ENCODE results near the gene TMEM129.

The TMEM129 gene

GRCh38 chr4:1748465-1748995 lies 27.4 kb upstream of the TMEM129 start (continued):
- no peak for TF ChIP-seq ZNF518A (tag by site-specific recombination; conservative IDR thresholded peaks at IDR 0.05; ENCODE audit: low read depth)
- TF ChIP-seq ZSCAN4 (tag by site-specific recombination; IDR thresholded peaks at IDR 0.05) = no peak
- TF ChIP-seq ZBTB7A (tag by site-specific recombination; IDR thresholded peaks at IDR 0.05; ENCODE audit: low read depth) = peak; percentile 90
- no peak for TF ChIP-seq ZNF10 (tag by site-specific recombination; IDR thresholded peaks at IDR 0.05)
- TF ChIP-seq ZNF2 (tag by site-specific recombination; IDR thresholded peaks at IDR 0.05) = peak; percentile 62; the same call in 1 of the 2 replicates
- TF ChIP-seq, protein P1, sequence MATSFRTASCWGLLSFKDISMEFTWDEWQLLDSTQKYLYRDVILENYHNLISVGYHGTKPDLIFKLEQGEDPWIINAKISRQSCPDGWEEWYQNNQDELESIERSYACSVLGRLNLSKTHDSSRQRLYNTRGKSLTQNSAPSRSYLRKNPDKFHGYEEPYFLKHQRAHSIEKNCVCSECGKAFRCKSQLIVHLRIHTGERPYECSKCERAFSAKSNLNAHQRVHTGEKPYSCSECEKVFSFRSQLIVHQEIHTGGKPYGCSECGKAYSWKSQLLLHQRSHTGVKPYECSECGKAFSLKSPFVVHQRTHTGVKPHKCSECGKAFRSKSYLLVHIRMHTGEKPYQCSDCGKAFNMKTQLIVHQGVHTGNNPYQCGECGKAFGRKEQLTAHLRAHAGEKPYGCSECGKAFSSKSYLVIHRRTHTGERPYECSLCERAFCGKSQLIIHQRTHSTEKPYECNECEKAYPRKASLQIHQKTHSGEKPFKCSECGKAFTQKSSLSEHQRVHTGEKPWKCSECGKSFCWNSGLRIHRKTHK (tag by site-specific recombination; IDR thresholded peaks at IDR 0.05) = no peak
- TF ChIP-seq, protein P2, sequence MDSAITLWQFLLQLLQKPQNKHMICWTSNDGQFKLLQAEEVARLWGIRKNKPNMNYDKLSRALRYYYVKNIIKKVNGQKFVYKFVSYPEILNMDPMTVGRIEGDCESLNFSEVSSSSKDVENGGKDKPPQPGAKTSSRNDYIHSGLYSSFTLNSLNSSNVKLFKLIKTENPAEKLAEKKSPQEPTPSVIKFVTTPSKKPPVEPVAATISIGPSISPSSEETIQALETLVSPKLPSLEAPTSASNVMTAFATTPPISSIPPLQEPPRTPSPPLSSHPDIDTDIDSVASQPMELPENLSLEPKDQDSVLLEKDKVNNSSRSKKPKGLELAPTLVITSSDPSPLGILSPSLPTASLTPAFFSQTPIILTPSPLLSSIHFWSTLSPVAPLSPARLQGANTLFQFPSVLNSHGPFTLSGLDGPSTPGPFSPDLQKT (IDR thresholded peaks at IDR 0.05; ENCODE audit: borderline replicate concordance, low read depth, low read length) = no peak
- 0 out of 2 replicates have a peak, but pooled peaks have one; percentile 47 for TF ChIP-seq ZFP37 (tag by site-specific recombination; IDR thresholded peaks at IDR 0.05)
- TF ChIP-seq, protein P3, sequence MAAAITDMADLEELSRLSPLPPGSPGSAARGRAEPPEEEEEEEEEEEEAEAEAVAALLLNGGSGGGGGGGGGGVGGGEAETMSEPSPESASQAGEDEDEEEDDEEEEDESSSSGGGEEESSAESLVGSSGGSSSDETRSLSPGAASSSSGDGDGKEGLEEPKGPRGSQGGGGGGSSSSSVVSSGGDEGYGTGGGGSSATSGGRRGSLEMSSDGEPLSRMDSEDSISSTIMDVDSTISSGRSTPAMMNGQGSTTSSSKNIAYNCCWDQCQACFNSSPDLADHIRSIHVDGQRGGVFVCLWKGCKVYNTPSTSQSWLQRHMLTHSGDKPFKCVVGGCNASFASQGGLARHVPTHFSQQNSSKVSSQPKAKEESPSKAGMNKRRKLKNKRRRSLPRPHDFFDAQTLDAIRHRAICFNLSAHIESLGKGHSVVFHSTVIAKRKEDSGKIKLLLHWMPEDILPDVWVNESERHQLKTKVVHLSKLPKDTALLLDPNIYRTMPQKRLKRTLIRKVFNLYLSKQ (tag by site-specific recombination; IDR thresholded peaks at IDR 0.05; ENCODE audit: borderline replicate concordance) = no peak
- no peak for TF ChIP-seq ZNF24 (tag by site-specific recombination; IDR thresholded peaks at IDR 0.05)
- 0 out of 2 replicates have a peak, but pooled peaks have one; percentile 52 for TF ChIP-seq BCL11A (tag by site-specific recombination; IDR thresholded peaks at IDR 0.05; ENCODE audit: low read depth)
- no peak for TF ChIP-seq MEIS1 (CRISPR knock-in tag; IDR thresholded peaks at IDR 0.05; ENCODE audit: borderline replicate concordance)
- no peak for TF ChIP-seq RBAK (tag by site-specific recombination; IDR thresholded peaks at IDR 0.05)
- TF ChIP-seq ZNF174 (tag by site-specific recombination; IDR thresholded peaks at IDR 0.05) = no peak
- TF ChIP-seq ZBTB49 (tag by site-specific recombination; IDR thresholded peaks at IDR 0.05; ENCODE audit: low read depth) = no peak
- no peak for TF ChIP-seq ZNF184 (tag by site-specific recombination; IDR thresholded peaks at IDR 0.05)
- TF ChIP-seq ZNF600 (tag by site-specific recombination; IDR thresholded peaks at IDR 0.05) = peak; percentile 60
- TF ChIP-seq ZFP69B (tag by site-specific recombination; IDR thresholded peaks at IDR 0.05) = no peak
- TF ChIP-seq, protein P4, sequence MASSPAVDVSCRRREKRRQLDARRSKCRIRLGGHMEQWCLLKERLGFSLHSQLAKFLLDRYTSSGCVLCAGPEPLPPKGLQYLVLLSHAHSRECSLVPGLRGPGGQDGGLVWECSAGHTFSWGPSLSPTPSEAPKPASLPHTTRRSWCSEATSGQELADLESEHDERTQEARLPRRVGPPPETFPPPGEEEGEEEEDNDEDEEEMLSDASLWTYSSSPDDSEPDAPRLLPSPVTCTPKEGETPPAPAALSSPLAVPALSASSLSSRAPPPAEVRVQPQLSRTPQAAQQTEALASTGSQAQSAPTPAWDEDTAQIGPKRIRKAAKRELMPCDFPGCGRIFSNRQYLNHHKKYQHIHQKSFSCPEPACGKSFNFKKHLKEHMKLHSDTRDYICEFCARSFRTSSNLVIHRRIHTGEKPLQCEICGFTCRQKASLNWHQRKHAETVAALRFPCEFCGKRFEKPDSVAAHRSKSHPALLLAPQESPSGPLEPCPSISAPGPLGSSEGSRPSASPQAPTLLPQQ (tag by site-specific recombination; IDR thresholded peaks at IDR 0.05) = 0 out of 2 replicates have a peak, but pooled peaks have one; percentile 30
- peak; percentile 40 for TF ChIP-seq ZIC2 (tag by site-specific recombination; IDR thresholded peaks at IDR 0.05)
- 0 out of 2 replicates have a peak, but pooled peaks have one; percentile 22 for TF ChIP-seq KLF8 (tag by site-specific recombination; IDR thresholded peaks at IDR 0.05)
- TF ChIP-seq ZNF169 (tag by site-specific recombination; IDR thresholded peaks at IDR 0.05) = no peak
- no peak for TF ChIP-seq ZNF596 (tag by site-specific recombination; IDR thresholded peaks at IDR 0.05)
- TF ChIP-seq ZNF747 (tag by site-specific recombination; IDR thresholded peaks at IDR 0.05) = no peak
- peak; percentile 55 for TF ChIP-seq ZNF335 (tag by site-specific recombination; conservative IDR thresholded peaks at IDR 0.05)
- TF ChIP-seq ZNF404 (tag by site-specific recombination; IDR thresholded peaks at IDR 0.05) = no peak
